Stimulated activated CD4-positive, alpha-beta T cell treated with anti-CD3 and anti-CD28 coated beads, Interleukin-12 subunit alpha, Interleukin-12 subunit beta, amount 100 ng/mL, for 4 hours (primary cell): Measurements from ENCODE around the gene DTL.

Experiments
- DNase-seq: peaks from one replicate; pipeline ENCODE4 v3.0.0-alpha.2; 2020

DTL gene

GRCh38 chr1:212129781-212130180 lies 94.2 kb downstream of the DTL start:
- no peak for DNase-seq

- no peak for DNase-seq
These were observed 96.5 kb downstream of the DTL start for GRCh38 chr1:212132025-212132424.

GRCh38 chr1:212133319-212133718 lies 97.8 kb downstream of the DTL start:
- DNase-seq: no peak

- DNase-seq: no peak
These were observed 99.6 kb downstream of the DTL start for GRCh38 chr1:212135166-212135565.

GRCh38 chr1:212137854-212138253 lies 102.3 kb downstream of the DTL start:
- DNase-seq: no peak

GRCh38 chr1:212138457-212138856 lies 102.9 kb downstream of the DTL start:
- no peak for DNase-seq

GRCh38 chr1:212139526-212140135 lies 104.1 kb downstream of the DTL start:
- no peak for DNase-seq

GRCh38 chr1:212141404-212141803 lies 105.9 kb downstream of the DTL start:
- DNase-seq: no peak

- no peak for DNase-seq
These were observed 107.5 kb downstream of the DTL start for GRCh38 chr1:212142883-212143530.

GRCh38 chr1:212147581-212148033 lies 112.1 kb downstream of the DTL start:
- no peak for DNase-seq

- DNase-seq: no peak
These were observed 114.0 kb downstream of the DTL start for GRCh38 chr1:212149566-212149965.

GRCh38 chr1:212152308-212152693 lies 116.8 kb downstream of the DTL start:
- no peak for DNase-seq

GRCh38 chr1:212152869-212153268 lies 117.3 kb downstream of the DTL start:
- DNase-seq: no peak

- DNase-seq: no peak
These were observed 118.1 kb downstream of the DTL start for GRCh38 chr1:212153635-212154034.
